ENCODE results near the gene WEE1. TPM values are rescaled to one million over a fixed set of nuclear protein-coding genes. Genes with fewer than 3 reads are reported as not detected.

The WEE1 gene
- total and polyA plus RNA-seq, 2 donors (not counting 3 experiments of a cell fraction or from before 2014, with no cell fraction given), result 19.2 to 42.8 TPM

DNA sequence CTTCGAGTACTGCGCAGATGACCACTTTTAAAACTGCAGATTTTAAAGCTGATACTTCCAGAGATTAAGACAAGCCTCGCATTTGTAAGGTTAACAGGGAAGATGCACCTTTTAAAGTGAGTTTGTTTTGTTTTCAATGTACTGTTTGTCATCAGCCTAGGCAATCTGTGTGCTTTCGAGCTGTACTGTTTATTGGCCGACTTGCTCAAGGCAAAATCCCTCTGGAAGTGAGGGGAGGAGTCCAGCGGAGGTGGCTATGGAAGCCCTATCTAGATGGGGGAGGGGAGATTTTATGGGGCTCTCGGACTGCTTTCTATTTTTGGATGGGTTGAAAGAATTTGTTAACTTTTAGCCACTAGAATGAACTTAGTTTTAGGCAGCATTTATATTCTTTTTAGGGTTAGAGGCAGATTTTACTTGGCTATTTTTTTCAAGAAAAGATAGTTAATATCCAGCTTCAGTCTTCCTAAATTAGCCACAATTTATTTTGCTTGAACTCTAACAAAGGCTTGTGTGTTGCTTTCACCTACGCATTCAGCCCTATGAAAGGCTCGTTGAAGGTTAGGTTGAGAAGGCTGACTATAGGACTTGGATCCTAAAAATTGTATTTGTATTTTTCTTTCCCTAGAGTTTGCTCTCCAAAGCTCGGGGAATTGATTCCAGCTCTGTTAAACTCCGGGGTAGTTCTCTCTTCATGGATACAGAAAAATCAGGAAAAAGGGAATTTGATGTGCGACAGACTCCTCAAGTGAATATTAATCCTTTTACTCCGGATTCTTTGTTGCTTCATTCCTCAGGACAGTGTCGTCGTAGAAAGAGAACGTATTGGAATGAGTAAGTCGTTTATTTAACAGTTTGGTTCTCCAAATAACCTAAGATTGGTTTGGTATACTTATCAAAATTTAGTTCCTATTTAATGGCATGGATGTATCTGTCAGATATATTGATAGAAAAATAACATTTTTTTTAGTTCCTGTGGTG is 2.1 kb downstream of the WEE1 start:
- TF ChIP-seq CTCF (IDR thresholded peaks at IDR 0.05; ENCODE audit: extremely low read depth in 1 of 2, insufficient read depth in 1 of 2, low read depth in 1 of 2, low read length in 2 of 2) (no peak), JUN (IDR thresholded peaks at IDR 0.05; ENCODE audit: borderline replicate concordance, insufficient read depth, insufficient read length, low read depth) (no peak), EZH2 (IDR thresholded peaks at IDR 0.05; ENCODE audit: borderline replicate concordance, low read depth, low read length, severe bottlenecking) (no peak), FOS (IDR thresholded peaks at IDR 0.05; ENCODE audit: borderline replicate concordance, insufficient read depth, low read length) (no peak), GATA2 (IDR thresholded peaks at IDR 0.05; ENCODE audit: insufficient read depth, insufficient read length, low read depth, low read length) (peak; percentile 18), MYC (IDR thresholded peaks at IDR 0.05; ENCODE audit: low read depth, low read length) (no peak), POLR2A (IDR thresholded peaks at IDR 0.05; ENCODE audit: low read depth, low read length) (peak; percentile 69), POLR2AphosphoS5 (IDR thresholded peaks at IDR 0.05; ENCODE audit: insufficient read depth, low read depth, low read length) (peak; percentile 40)
- TF ChIP-seq, protein P1, sequence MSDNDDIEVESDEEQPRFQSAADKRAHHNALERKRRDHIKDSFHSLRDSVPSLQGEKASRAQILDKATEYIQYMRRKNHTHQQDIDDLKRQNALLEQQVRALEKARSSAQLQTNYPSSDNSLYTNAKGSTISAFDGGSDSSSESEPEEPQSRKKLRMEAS (IDR thresholded peaks at IDR 0.05; ENCODE audit: insufficient read depth, insufficient read length), result no peak
- intact Hi-C loops (cut with micrococcal nuclease), result loop anchor here (2.0 to 10.0 kb wide), 2 partner anchors 173 to 279 kb away; no protein-coding TSS in a partner anchor
- ChIA-PET CTCF (interaction anchor here (0.8 to 6.0 kb wide), 9 partner anchors 13 to 183 kb away, joined by 3 to 62 read pairs (median 5); no protein-coding TSS in a partner anchor), POLR2A (interaction anchor here (1.1 to 1.3 kb wide), 2 partner anchors 15 to 182 kb away, joined by 3 to 4 read pairs; no protein-coding TSS in a partner anchor)
- TSS peak; percentile 35 for BruUV-seq (replicated peaks)
- Histone ChIP-seq H3K4me3 (replicated peaks in 1 of 3; ENCODE audit: insufficient read depth in 1 of 3, low read depth in 1 of 3, low read length in 3 of 3) (peak overlapping the region; percentile 22 to 97 (median 60)), H3K4me1 (ENCODE audit: control insufficient read depth, extremely low read depth, insufficient read depth, low read length) (peaks cover 22% of the 10 kb centered on the region), H3K36me3 (ENCODE audit: control insufficient read depth in 2 of 2, extremely low read depth in 1 of 2, insufficient read depth in 2 of 2, low read length in 2 of 2) (peaks cover 0 to 29% of the 10 kb centered on the region in 2 experiments), H3K27me3 (ENCODE audit: control insufficient read depth in 2 of 2, insufficient read depth in 2 of 2, low read length in 2 of 2) (no peaks in the 10 kb centered on the region), H3K9ac (replicated peaks; ENCODE audit: extremely low read depth, insufficient read depth, low read length) (peak overlapping the region; percentile 97), H3K79me2 (ENCODE audit: control insufficient read depth, insufficient read depth, low read length) (peaks cover 66% of the 10 kb centered on the region), H4K20me1 (replicated peaks; ENCODE audit: control insufficient read depth, extremely low read depth, insufficient read depth, low read length) (peaks cover 3% of the 10 kb centered on the region), H3K4me2 (ENCODE audit: insufficient read depth, low read length) (peak overlapping the region; percentile 100), H3K9me3 (replicated peaks; ENCODE audit: control insufficient read depth, insufficient read depth, low read length) (no peaks in the 10 kb centered on the region), H3K9me1 (replicated peaks; ENCODE audit: control insufficient read depth, extremely low read depth, insufficient read depth, low read length) (no peaks in the 10 kb centered on the region), H3K27ac (ENCODE audit: insufficient read depth, low read depth, low read length) (peak overlapping the region; percentile 83), H2AFZ (ENCODE audit: low read depth, low read length) (no peak overlapping the region)
- FAIRE-seq (peak; percentile 92), DNase-seq (ENCODE audit: low read depth, low spot score) (peak; percentile 87)
- dilution Hi-C loops (cut with MboI; ENCODE audit: extremely low pct_ligation_motif_present, low sequenced_read_pairs), result no loop called here
